Choroid plexus epithelial cell (primary cell): ENCODE data around the gene ATRNL1.
A peak's percentile ranks its signal among the peaks of the same experiment; 100 is the strongest.
"Not testable (repeated sequence)": the region's sequence is repeated elsewhere in the genome, so short reads cannot be mapped to it uniquely, and the experiment has no call there.

ENCODE experiments used
- DNase-seq: peaks from one replicate; pipeline ENCODE4 v3.0.0-alpha.2; 2010; ENCODE audit warnings: low read depth
- H3K4me3 ChIP-seq: 2 replicates; pipeline ENCODE4 v1.5.1; 2011; ENCODE audit warnings: low read depth, mild to moderate bottlenecking, control low read depth, low read length, moderate library complexity
- CTCF ChIP-seq: conservative IDR thresholded peaks from 2 replicates; pipeline ENCODE4 v1.5.1; 2011; ENCODE audit warnings: low read depth, mild to moderate bottlenecking, control low read depth, inconsistent platforms, low read length, moderate library complexity

Gene ATRNL1

GRCh38 chr10:115747811-115748210 lies 654.6 kb downstream of the ATRNL1 start:
- H3K4me3 ChIP-seq: no peak overlapping the region
- no peak for TF ChIP-seq CTCF
- no peak for DNase-seq

GRCh38 chr10:115758488-115758887 lies 665.3 kb downstream of the ATRNL1 start:
- not testable (repeated sequence) for H3K4me3 ChIP-seq, DNase-seq

GRCh38 chr10:115760131-115760530 lies 667.0 kb downstream of the ATRNL1 start:
- no peak overlapping the region for H3K4me3 ChIP-seq
- TF ChIP-seq CTCF: no peak
- DNase-seq: no peak

GRCh38 chr10:115761166-115761565 lies 668.0 kb downstream of the ATRNL1 start:
- TF ChIP-seq CTCF: no peak
- no peak overlapping the region for H3K4me3 ChIP-seq
- peak; percentile 56 for DNase-seq

GRCh38 chr10:115762029-115762428 lies 668.9 kb downstream of the ATRNL1 start:
- H3K4me3 ChIP-seq: no peak overlapping the region
- no peak for TF ChIP-seq CTCF
- no peak for DNase-seq

GRCh38 chr10:115771755-115772154 lies 678.6 kb downstream of the ATRNL1 start:
- no peak overlapping the region for H3K4me3 ChIP-seq
- no peak for DNase-seq
- no peak for TF ChIP-seq CTCF

GRCh38 chr10:115772606-115773005 lies 679.4 kb downstream of the ATRNL1 start:
- no peak for TF ChIP-seq CTCF
- no peak overlapping the region for H3K4me3 ChIP-seq
- peak; percentile 87 for DNase-seq

GRCh38 chr10:115773832-115774231 lies 680.7 kb downstream of the ATRNL1 start:
- no peak for TF ChIP-seq CTCF
- no peak for DNase-seq

More at GRCh38 chr10:115773832-115774231, 680.7 kb downstream of the ATRNL1 start:
- no peak overlapping the region for H3K4me3 ChIP-seq
